ENCODE data around the gene TANC1.
A peak's percentile ranks its signal among the peaks of the same experiment; 100 is the strongest.

The TANC1 gene

DNA sequence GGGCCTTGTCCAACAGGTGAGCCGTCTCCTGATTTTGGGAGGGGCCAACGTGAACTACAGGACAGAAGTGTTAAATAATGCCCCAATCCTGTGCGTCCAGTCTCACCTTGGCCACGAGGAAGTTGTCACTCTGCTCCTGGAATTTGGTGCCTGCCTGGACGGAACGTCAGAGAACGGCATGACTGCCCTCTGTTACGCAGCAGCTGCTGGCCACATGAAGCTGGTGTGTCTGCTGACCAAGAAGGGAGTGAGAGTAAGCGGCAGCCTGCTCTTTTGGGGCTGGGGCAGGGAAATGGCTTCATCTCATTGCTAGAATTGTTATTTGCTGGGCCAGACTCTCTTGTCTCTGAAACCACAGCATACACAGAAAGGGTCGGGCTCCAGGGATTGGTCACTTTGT is 225.8 kb downstream of the TANC1 start:
- Mint-ChIP-seq H3K36me3 (ENCODE audit: low read depth) (peaks cover 75% of the 10 kb centered on the region), H3K4me1 (no peaks in the 10 kb centered on the region), H3K27me3 (ENCODE audit: low read depth, poor library complexity) (peaks cover 3% of the 10 kb centered on the region), H3K9me3 (no peaks in the 10 kb centered on the region), H3K27ac (peak overlapping the region; percentile 42), H3K4me3 (no peak overlapping the region)
- no peak for DNase-seq
- TF ChIP-seq, protein P1, sequence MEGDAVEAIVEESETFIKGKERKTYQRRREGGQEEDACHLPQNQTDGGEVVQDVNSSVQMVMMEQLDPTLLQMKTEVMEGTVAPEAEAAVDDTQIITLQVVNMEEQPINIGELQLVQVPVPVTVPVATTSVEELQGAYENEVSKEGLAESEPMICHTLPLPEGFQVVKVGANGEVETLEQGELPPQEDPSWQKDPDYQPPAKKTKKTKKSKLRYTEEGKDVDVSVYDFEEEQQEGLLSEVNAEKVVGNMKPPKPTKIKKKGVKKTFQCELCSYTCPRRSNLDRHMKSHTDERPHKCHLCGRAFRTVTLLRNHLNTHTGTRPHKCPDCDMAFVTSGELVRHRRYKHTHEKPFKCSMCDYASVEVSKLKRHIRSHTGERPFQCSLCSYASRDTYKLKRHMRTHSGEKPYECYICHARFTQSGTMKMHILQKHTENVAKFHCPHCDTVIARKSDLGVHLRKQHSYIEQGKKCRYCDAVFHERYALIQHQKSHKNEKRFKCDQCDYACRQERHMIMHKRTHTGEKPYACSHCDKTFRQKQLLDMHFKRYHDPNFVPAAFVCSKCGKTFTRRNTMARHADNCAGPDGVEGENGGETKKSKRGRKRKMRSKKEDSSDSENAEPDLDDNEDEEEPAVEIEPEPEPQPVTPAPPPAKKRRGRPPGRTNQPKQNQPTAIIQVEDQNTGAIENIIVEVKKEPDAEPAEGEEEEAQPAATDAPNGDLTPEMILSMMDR (IDR thresholded peaks at IDR 0.05): no peak

DNA sequence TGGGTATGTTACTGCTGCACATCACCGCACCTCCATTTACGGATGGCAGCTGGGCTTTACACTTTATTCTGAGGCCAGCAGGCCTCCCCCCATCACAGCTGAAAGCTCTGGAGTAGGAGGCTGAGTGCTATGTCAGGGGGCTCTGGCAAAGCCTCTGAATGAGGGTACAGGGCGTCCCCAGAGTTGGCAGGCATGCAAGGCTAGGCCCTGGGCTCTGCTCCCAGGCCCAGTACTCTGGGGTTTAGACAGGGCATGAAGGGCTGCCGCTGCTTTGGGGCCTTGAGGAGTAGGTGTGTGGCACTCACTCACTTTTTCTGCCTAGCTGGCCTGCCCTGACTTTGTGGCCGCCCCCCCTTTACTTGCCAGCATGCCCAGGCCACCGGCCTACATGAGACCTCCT is 227.3 kb downstream of the TANC1 start:
- H3K36me3 Mint-ChIP-seq (ENCODE audit: low read depth): peaks cover 77% of the 10 kb centered on the region

DNA sequence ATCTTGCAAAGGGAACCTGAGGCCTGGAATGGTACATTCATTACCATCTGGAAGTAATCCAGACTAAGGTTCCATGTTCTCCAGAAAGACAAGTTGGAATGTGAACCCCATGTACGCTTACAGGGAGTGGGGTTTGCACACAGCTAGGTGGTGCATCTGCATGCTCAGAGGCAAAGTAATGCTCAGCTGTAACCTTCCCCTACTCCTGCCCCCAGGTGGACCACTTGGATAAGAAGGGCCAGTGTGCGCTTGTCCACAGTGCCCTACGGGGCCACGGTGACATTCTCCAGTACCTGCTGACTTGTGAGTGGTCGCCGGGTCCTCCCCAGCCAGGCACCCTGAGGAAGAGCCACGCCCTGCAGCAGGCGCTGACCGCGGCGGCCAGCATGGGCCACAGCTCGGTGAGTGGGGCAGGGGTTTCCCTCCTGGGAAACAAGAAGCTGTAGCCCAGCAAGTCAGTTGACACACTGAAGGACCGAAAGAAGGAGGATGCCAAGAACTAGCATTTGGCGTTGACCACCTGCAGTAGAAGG is 228.0 kb downstream of the TANC1 start:
- Mint-ChIP-seq H3K9me3 (no peaks in the 10 kb centered on the region), H3K4me3 (no peak overlapping the region), H3K27me3 (ENCODE audit: low read depth, poor library complexity) (peaks cover 5% of the 10 kb centered on the region), H3K4me1 (peaks cover 7% of the 10 kb centered on the region), H3K36me3 (ENCODE audit: low read depth) (peaks cover 79% of the 10 kb centered on the region), H3K27ac (peak overlapping the region; percentile 29)
- TF ChIP-seq, protein P1 (IDR thresholded peaks at IDR 0.05): no peak
- DNase-seq: no peak

More for the DNA sequence above, 227.3 kb downstream of the TANC1 start:
- DNase-seq: no peak
- peaks cover 3% of the 10 kb centered on the region for H3K27me3 Mint-ChIP-seq (ENCODE audit: low read depth, poor library complexity)
- no peaks in the 10 kb centered on the region for H3K9me3 Mint-ChIP-seq
- no peak overlapping the region for H3K4me3 Mint-ChIP-seq
- TF ChIP-seq, protein P1 (IDR thresholded peaks at IDR 0.05): no peak
- H3K4me1 Mint-ChIP-seq: peaks cover under 1% of the 10 kb centered on the region
- H3K27ac Mint-ChIP-seq: no peak overlapping the region

DNA sequence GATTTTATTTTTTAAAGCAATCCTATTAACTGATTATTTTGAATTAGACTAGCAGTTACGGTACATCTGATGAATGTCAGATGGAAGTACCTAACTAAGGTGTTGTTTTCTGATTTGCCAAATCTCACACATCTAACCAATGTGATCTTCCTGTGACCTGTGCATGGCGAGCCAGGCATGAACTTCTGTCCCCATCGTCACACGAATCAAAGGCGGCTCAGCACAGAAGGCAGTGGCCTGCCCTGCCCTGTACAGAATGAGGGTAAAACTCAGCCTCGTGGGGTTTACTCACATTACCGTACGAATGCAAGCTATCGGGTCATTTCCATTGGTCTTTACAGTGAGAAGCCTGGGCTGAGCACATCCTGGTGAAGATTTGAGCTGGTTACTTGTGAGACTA is 230.8 kb downstream of the TANC1 start:
- no peak for DNase-seq
- TF ChIP-seq, protein P1 (IDR thresholded peaks at IDR 0.05): no peak
- Mint-ChIP-seq H3K36me3 (ENCODE audit: low read depth) (peaks cover 83% of the 10 kb centered on the region), H3K9me3 (no peaks in the 10 kb centered on the region), H3K4me1 (peaks cover 7% of the 10 kb centered on the region), H3K27me3 (ENCODE audit: low read depth, poor library complexity) (peaks cover 6% of the 10 kb centered on the region), H3K27ac (no peak overlapping the region), H3K4me3 (no peak overlapping the region)

DNA sequence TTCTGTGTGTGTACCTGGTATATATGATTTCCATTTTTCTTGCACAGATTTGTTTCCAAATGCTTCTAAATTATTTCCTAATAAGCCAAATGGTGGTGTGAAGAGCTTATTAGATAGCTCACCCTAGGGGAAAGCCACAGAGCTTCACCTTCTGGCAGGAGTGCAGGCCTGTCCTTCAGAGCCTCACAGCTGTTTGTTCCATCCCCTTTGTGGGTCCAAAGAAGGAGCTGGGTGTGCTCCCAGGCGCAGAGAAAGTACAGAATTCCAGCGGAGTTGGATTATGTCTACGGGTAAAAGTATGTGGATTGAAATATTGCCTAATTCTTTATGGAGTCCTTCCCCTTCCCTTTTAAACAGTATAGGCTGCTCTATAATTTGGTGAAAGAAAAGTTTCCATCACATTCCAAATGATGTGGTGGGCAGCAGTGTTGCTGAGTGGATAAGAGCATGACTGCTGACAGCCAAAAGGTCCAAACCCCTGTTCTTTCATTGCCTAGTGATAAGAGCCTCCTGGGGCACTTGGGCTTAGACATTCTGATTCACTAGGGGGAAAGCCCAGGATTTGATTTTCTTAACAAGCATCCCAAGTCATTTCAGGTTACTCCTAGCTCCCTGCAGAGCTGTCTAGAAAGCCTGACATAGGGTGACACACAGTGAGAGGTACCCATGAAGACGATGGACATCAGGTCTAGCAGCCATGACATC is 231.5 kb downstream of the TANC1 start:
- TF ChIP-seq, protein P1 (IDR thresholded peaks at IDR 0.05): no peak
- Mint-ChIP-seq H3K27ac (peak overlapping the region; percentile 33), H3K36me3 (ENCODE audit: low read depth) (peaks cover 83% of the 10 kb centered on the region), H3K4me1 (peaks cover 7% of the 10 kb centered on the region), H3K4me3 (no peak overlapping the region), H3K27me3 (ENCODE audit: low read depth, poor library complexity) (peaks cover 6% of the 10 kb centered on the region), H3K9me3 (no peaks in the 10 kb centered on the region)
- no peak for DNase-seq

DNA sequence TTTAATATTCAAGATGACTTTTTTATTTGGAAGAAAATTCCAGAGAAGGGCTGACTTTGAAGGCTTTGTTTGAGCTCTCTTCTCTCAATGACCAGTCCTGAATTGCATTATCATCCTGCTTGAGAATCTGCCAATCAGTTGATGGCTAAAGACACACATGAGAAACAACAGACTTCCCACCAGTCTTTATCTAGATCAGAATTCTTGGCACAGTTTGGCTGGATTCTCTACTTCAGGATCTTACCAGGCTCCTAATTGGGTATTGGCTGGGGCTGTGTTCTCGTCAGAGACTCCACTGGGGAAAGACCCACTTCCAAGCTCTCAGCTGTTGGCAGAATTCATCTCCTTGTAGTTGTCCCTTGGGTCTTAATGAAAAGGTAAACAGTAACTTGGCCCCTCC is 232.1 kb downstream of the TANC1 start:
- TF ChIP-seq, protein P1 (IDR thresholded peaks at IDR 0.05): no peak
- H3K27ac Mint-ChIP-seq: peak overlapping the region; percentile 11
- H3K4me3 Mint-ChIP-seq: no peak overlapping the region

More for the DNA sequence above, 232.1 kb downstream of the TANC1 start:
- DNase-seq: no peak
- Mint-ChIP-seq H3K9me3 (no peaks in the 10 kb centered on the region), H3K27me3 (ENCODE audit: low read depth, poor library complexity) (peaks cover 6% of the 10 kb centered on the region), H3K4me1 (peaks cover 7% of the 10 kb centered on the region), H3K36me3 (ENCODE audit: low read depth) (peaks cover 85% of the 10 kb centered on the region)
